ENCODE results near the gene METTL4. TPM values are rescaled to one million over a fixed set of nuclear protein-coding genes. Genes with fewer than 3 reads are reported as not detected.
A peak's percentile ranks its signal among the peaks of the same experiment; 100 is the strongest.

Gene METTL4
- total and polyA plus RNA-seq, 9 of the 15 experiments (the other 6 are each of a cell fraction or from before 2014, with no cell fraction given) = 7.9 to 32.8 (median 22.1) TPM

DNA sequence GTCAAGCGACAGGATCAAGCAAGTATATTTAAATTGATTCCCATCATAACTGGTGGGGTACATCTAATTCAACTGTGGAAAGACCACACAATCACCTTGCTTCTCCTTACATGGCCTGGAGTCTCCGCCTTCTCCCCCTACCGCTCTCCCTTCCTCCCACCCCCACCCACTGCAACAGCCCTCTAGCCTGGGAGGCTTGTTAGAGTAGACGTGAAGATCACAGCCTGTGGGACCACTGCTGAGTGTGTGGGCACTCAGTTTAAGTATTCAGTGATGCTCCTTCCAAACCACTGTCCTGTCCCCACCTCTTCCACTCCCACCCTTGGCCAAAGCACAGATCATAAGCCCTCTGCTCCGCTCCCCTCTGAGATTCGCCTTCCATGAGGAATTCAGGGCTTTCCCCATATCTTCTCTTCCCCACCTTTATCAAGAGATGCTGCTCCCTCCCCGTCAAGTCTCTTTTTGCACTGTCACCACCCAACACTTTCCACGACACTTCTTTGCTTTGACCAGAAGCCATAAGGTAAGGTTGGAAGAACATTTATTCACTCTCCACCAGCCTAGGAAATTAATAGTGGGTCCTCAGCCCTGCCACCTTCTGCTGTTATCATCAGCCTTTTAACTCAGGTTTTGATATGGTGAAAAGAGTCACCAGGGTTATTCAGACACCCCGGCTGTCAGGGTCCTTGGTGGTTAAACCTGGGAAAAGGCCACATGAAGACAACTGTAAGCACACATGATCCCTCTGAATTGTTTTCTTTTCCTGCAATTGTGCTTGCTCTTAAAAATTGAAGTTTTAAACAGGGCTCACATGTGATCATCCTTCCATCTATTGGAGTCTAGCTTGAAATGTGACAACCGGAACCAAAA is 1.7 kb downstream of the METTL4 start (continued):
- TF ChIP-seq, protein P1, sequence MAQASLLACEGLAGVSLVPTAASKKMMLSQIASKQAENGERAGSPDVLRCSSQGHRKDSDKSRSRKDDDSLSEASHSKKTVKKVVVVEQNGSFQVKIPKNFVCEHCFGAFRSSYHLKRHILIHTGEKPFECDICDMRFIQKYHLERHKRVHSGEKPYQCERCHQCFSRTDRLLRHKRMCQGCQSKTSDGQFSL (CRISPR knock-in tag; IDR thresholded peaks at IDR 0.05) = no peak
- TF ChIP-seq, protein P1 (tag; IDR thresholded peaks at IDR 0.05) = 0 out of 4 replicates have a peak, but pooled peaks of 1 of the 2 experiments have one; percentile 37
- TF ChIP-seq PHB2 (IDR thresholded peaks at IDR 0.05; ENCODE audit: low read depth) (no peak), SIN3A (IDR thresholded peaks at IDR 0.05; ENCODE audit: borderline replicate concordance in 2 of 2, control insufficient read depth in 1 of 2, low read depth in 2 of 2, low read length in 2 of 2) (peak in 1 of 2 experiments; percentile 40; a peak in 1 of 4 replicates), EGR1 (conservative IDR thresholded peaks at IDR 0.05) (peak; percentile 24; the same call in 1 of the 2 replicates), ZNF431 (CRISPR knock-in tag; IDR thresholded peaks at IDR 0.05) (no peak), ZNF639 (CRISPR knock-in tag; conservative IDR thresholded peaks at IDR 0.05 in 1 of 2, IDR thresholded peaks at IDR 0.05 in 1 of 2) (no peak), ETS1 (conservative IDR thresholded peaks at IDR 0.05; ENCODE audit: control insufficient read depth, low read depth, low read length) (no peak), SMAD3 (CRISPR knock-in tag; conservative IDR thresholded peaks at IDR 0.05) (no peak), CTBP1 (IDR thresholded peaks at IDR 0.05; ENCODE audit: borderline replicate concordance) (peak; percentile 55), EHMT2 (IDR thresholded peaks at IDR 0.05) (peak; percentile 62; the same call in 1 of the 2 replicates), NCOA6 (IDR thresholded peaks at IDR 0.05) (no peak), HDGF (IDR thresholded peaks at IDR 0.05) (peak; percentile 63; the same call in 1 of the 2 replicates), ZBED1 (IDR thresholded peaks at IDR 0.05) (no peak), SMAD2 (IDR thresholded peaks at IDR 0.05; ENCODE audit: low read depth, low read length) (no peak)
- TF ChIP-seq, protein P2, sequence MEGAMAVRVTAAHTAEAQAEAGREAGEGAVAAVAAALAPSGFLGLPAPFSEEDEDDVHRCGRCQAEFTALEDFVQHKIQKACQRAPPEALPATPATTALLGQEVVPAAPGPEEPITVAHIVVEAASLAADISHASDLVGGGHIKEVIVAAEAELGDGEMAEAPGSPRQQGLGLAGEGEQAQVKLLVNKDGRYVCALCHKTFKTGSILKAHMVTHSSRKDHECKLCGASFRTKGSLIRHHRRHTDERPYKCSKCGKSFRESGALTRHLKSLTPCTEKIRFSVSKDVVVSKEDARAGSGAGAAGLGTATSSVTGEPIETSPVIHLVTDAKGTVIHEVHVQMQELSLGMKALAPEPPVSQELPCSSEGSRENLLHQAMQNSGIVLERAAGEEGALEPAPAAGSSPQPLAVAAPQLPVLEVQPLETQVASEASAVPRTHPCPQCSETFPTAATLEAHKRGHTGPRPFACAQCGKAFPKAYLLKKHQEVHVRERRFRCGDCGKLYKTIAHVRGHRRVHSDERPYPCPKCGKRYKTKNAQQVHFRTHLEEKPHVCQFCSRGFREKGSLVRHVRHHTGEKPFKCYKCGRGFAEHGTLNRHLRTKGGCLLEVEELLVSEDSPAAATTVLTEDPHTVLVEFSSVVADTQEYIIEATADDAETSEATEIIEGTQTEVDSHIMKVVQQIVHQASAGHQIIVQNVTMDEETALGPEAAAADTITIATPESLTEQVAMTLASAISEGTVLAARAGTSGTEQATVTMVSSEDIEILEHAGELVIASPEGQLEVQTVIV (CRISPR knock-in tag; IDR thresholded peaks at IDR 0.05; ENCODE audit: borderline replicate concordance) = no peak

All from K562 (cell line).